Activated naive CD4-positive, alpha-beta T cell treated with anti-CD3 and anti-CD28 coated beads for 36 hours (primary cell): ENCODE results near the gene AGRP. TPM values are rescaled to one million over a fixed set of nuclear protein-coding genes. Genes with fewer than 3 reads are reported as not detected.
A peak's percentile ranks its signal among the peaks of the same experiment; 100 is the strongest.

Experiments used
- CTCF ChIA-PET: fragments of 350-600 bp; sonication (Branson Sonifier 250); formaldehyde crosslinking; loops from one replicate; lab custom pipeline; 2021; ENCODE audit warnings: antibody characterized with exemption; lab: Charles Lee
- DNase-seq: peaks from one replicate; pipeline ENCODE4 v3.0.0-alpha.2; 2020
- H3K27ac Mint-ChIP-seq: one replicate; pipeline ENCODE4 v1.8.0; 2021; ENCODE audit warnings: mild to moderate bottlenecking, mixed read lengths
- H3K27me3 Mint-ChIP-seq: one replicate; pipeline ENCODE4 v1.8.0; 2021; ENCODE audit warnings: low read depth, mixed read lengths
- H3K36me3 Mint-ChIP-seq: one replicate; pipeline ENCODE4 v1.8.0; 2021; ENCODE audit warnings: low read depth, mixed read lengths
- H3K4me1 Mint-ChIP-seq: one replicate; pipeline ENCODE4 v1.8.0; 2021; ENCODE audit warnings: low read depth, mixed read lengths
- H3K4me3 Mint-ChIP-seq: one replicate; pipeline ENCODE4 v1.8.0; 2021; ENCODE audit warnings: mild to moderate bottlenecking, moderate library complexity, mixed read lengths
- H3K9me3 Mint-ChIP-seq: one replicate; pipeline ENCODE4 v1.8.0; 2021; ENCODE audit warnings: mixed read lengths
- intact Hi-C: fragments of 100-400 bp; cut with micrococcal nuclease; formaldehyde crosslinking; loops from one replicate; pipeline ENCODE4 v1.15.1; 2023
- total RNA-seq, 2 experiments: library from RNA; stranded (reverse); gene quantifications; one replicate each; pipeline ENCODE4 v1.2.3, GENCODE V29; 2021

AGRP gene
- total RNA-seq, 2 experiments from 2014 or later: not detected

DNA sequence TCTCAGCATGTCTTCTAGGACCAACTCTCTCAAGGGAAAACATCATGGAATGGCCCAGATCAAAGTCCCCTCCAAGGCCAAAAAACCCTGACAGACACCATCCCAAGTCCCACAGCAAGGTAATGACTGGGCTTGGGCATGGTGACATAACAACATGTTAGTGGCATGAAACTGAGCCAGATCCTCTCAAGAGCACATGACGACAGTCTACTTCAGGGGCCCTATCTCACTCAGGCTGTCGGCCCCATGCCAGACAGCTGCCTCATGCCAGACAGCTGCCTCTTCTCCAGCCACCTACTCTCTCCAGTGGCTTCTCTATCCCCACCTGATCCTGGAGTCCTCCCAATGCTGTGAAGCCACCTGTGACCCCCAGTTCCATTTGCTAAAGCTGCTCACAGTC is 34.0 kb downstream of the AGRP start:
- no peak overlapping the region for H3K4me3 Mint-ChIP-seq
- H3K9me3 Mint-ChIP-seq: no peaks in the 10 kb centered on the region
- H3K27ac Mint-ChIP-seq: no peak overlapping the region
- CTCF ChIA-PET: interaction anchor here (0.7 to 4.2 kb wide), 4 partner anchors 11 to 32 kb away, joined by 3 to 60 read pairs (median 4); no protein-coding TSS in a partner anchor
- no peaks in the 10 kb centered on the region for H3K4me1 Mint-ChIP-seq
- intact Hi-C loops: loop anchor here (5.0 to 10.0 kb wide), 2 partner anchors 77 to 475 kb away; no protein-coding TSS in a partner anchor
- DNase-seq: no peak
- no peaks in the 10 kb centered on the region for H3K36me3 Mint-ChIP-seq
- H3K27me3 Mint-ChIP-seq: no peaks in the 10 kb centered on the region

DNA sequence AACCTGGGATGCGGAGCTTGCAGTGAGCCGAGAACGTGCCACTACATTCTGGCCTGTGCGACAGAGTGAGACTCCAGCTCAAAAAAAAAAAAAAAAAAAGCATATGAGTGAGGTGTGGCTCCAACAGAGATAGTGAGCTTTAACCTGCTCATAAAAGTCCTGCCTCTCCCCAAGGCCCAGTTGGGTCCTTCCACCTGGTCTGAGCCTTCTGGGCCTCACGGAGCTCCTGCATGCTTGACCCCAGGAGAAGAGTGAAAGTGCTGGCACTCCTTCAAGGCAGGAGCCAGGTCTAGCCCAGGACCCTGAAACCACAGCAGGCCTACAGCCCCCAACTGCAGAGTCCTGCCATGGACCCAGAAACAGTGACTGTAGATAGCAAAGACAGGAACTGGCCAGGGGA is 34.8 kb downstream of the AGRP start:
- no peak overlapping the region for H3K4me3 Mint-ChIP-seq
- H3K9me3 Mint-ChIP-seq: no peaks in the 10 kb centered on the region
- H3K27me3 Mint-ChIP-seq: no peaks in the 10 kb centered on the region
- intact Hi-C loops: loop anchor here (5.0 to 10.0 kb wide), 2 partner anchors 76 to 474 kb away; no protein-coding TSS in a partner anchor
- CTCF ChIA-PET: interaction anchor here (0.6 to 5.9 kb wide), 12 partner anchors 8 to 269 kb away, joined by 3 to 60 read pairs (median 6); partner anchors contain the start of gene ATP6V0D1
- no peaks in the 10 kb centered on the region for H3K36me3 Mint-ChIP-seq
- no peak for DNase-seq
- H3K27ac Mint-ChIP-seq: no peak overlapping the region
- no peaks in the 10 kb centered on the region for H3K4me1 Mint-ChIP-seq

DNA sequence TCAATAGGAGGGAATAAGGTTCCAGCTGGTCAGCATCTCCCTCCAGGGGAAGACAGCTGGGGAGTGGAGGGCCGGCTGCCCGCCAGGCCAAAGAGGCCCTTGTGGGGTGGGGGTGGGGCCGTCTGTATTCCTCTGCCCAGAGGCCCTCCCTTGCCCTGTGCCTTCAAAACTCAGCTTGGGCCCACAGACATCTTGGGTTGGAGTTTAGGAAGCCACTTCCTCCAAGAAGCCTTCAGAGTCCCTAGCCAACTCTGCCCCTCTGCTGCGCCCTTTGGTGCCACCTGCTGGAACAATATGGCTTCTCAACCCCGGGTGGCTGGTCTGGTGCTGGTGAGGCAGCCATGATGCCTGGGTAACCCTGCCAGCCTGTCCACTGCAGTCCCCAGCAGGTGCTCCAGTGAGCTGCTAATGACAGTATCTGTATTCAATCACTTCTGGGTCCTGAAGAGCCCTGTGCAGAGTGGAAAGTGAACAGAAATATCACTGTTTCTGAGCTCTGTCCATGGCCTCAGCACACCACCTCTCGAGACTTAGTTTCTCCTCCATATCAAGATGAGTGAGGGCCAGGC is 35.8 kb downstream of the AGRP start:
- intact Hi-C loops: loop anchor here (1.0 to 10.0 kb wide), 3 partner anchors 19 to 473 kb away; no protein-coding TSS in a partner anchor
- no peak overlapping the region for H3K4me3 Mint-ChIP-seq
- H3K27me3 Mint-ChIP-seq: no peaks in the 10 kb centered on the region
- H3K36me3 Mint-ChIP-seq: no peaks in the 10 kb centered on the region
- no peaks in the 10 kb centered on the region for H3K4me1 Mint-ChIP-seq
- CTCF ChIA-PET: interaction anchor here (0.6 to 5.9 kb wide), 25 partner anchors 9 to 270 kb away, joined by 3 to 60 read pairs (median 4); partner anchors contain the start of gene ATP6V0D1
- peak; percentile 90 for DNase-seq
- H3K9me3 Mint-ChIP-seq: no peaks in the 10 kb centered on the region
- H3K27ac Mint-ChIP-seq: no peak overlapping the region

DNA sequence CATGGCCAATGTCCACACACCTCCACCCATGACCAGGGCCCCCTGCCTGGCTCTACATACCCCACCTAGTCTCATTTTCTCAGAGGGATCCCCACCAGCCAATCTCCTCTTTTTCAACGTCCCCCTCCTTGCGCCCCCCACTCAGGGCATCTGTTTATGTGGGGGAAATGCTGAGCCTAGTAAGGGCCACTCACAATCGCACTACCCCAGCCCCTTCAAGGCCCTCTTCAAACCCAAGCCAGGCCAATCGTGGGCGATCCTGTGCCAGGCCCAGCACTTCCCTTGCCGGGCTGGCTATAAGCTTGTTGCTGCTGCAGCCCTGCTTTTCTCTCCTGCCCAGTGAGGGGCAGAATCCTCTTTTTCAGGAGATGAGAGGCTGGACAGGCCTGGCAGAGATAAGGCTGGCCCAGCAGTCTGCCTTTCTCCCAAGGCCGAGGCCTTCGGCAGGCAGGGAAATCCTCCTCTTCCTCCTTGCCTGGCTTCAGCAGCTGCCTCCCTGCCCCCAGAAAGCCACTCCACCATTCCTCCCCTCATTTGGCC is 36.3 kb downstream of the AGRP start:
- no peak overlapping the region for H3K27ac Mint-ChIP-seq
- CTCF ChIA-PET: interaction anchor here (0.5 to 5.9 kb wide), 19 partner anchors 8 to 270 kb away, joined by 3 to 60 read pairs (median 4); partner anchors contain the start of gene ATP6V0D1
- H3K4me3 Mint-ChIP-seq: no peak overlapping the region
- no peaks in the 10 kb centered on the region for H3K9me3 Mint-ChIP-seq
- no peaks in the 10 kb centered on the region for H3K27me3 Mint-ChIP-seq
- no peak for DNase-seq
- H3K4me1 Mint-ChIP-seq: no peaks in the 10 kb centered on the region
- H3K36me3 Mint-ChIP-seq: no peaks in the 10 kb centered on the region
- intact Hi-C loops: loop anchor here (1.0 to 10.0 kb wide), 3 partner anchors 19 to 472 kb away; no protein-coding TSS in a partner anchor

DNA sequence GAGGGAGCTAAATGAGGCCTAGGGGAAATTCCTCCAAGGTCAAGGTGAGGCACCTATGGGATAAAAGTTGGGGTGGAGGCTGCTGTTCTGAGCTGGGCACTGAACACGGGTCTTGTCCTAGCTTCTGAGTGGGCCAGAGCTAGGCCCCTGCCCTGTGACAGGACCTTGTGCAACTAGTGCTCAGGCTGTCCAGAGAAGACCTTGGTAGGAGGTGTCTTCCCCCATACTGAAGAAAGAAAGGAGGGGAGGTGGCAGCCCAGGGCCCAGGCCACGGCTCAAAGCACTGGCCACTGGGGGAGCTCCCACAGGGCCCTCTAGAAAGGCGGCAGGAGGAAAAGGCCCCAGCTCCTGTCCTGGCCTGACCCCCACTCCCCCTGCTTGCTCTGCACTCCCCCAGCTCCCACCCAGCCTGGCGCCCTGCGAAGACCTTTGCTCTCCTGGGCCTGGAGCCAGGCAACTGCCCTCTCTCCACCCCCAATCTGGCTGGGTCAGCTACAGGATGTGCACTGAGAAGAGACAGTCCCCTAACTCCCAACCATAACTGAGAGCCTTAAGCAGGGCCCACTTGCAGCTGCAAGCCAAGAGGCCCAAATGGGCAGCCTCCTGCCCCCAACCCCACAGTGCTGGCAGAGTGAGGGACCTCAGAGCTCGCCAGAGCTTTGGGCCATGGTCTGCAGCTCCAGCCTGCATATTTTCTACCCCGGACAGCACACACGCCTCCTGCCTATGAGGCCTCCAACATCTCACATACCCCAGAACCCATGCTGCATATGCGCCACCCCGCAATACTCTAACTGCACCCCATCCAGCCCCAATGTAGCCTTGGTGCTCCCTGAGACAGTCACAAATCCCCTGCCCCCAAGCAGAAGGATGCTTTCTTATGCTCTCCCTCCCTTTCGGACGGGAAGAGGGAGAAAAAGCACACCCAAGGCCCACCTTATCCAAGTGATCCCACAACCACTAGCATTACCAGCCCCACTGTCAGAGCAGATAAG is 37.1 kb downstream of the AGRP start:
- Mint-ChIP-seq H3K27ac (no peak overlapping the region), H3K36me3 (no peaks in the 10 kb centered on the region), H3K4me3 (no peak overlapping the region), H3K27me3 (no peaks in the 10 kb centered on the region), H3K4me1 (no peaks in the 10 kb centered on the region), H3K9me3 (no peaks in the 10 kb centered on the region)
- CTCF ChIA-PET: interaction anchor here (0.5 to 5.9 kb wide), 16 partner anchors 9 to 194 kb away, joined by 3 to 60 read pairs (median 4); partner anchors contain the start of gene ATP6V0D1
- intact Hi-C loops: loop anchor here (5.0 to 10.0 kb wide), 2 partner anchors 74 to 471 kb away; no protein-coding TSS in a partner anchor
- no peak for DNase-seq

DNA sequence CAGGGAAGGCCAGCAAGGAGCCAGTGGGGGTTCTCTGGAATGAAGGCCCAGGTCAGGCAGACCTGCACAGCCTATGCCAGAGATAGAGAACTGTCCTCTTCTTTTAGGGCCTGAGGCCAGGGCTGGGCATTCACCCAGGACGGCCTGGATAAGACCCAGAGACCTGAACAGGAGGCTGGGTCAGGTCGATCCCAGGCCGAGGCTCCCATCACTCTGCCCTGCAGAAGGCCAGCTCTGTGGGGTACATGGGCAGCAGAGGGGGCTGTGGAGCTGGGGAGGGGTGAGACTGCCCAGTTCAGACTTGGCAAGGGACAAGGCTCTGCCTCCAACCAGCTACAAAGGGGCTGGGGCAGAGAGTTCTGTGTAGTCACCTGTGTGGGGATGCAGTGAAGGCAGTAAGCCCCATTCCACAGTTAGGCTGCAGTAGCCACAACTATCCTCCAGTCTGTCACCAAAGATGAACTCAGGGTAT is 37.9 kb downstream of the AGRP start:
- no peak overlapping the region for H3K27ac Mint-ChIP-seq
- CTCF ChIA-PET: interaction anchor here (1.2 to 5.9 kb wide), 10 partner anchors 9 to 182 kb away, joined by 3 to 60 read pairs (median 6); no protein-coding TSS in a partner anchor
- H3K4me1 Mint-ChIP-seq: no peaks in the 10 kb centered on the region
- intact Hi-C loops: loop anchor here (5.0 to 10.0 kb wide), 2 partner anchors 73 to 471 kb away; no protein-coding TSS in a partner anchor
- no peaks in the 10 kb centered on the region for H3K9me3 Mint-ChIP-seq
- no peak for DNase-seq
- no peaks in the 10 kb centered on the region for H3K36me3 Mint-ChIP-seq
- no peak overlapping the region for H3K4me3 Mint-ChIP-seq
- H3K27me3 Mint-ChIP-seq: no peaks in the 10 kb centered on the region

DNA sequence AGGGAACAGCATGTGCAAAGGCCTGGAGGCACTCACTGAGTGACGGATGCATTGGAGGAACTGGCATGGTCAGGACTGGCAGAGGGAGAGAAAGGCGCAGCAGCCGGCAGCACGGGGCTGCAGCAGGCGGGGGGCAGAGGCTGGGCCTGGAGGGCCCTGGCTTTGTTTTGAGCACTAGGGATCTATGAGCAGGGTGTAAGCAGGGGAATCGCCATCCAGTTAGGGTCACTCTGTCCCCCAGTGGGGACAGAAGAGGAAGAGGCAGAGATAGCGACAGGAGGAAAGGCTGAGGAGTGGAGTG is 38.3 kb downstream of the AGRP start:
- CTCF ChIA-PET: interaction anchor here (0.5 to 5.9 kb wide), 6 partner anchors 11 to 297 kb away, joined by 3 to 37 read pairs (median 6); no protein-coding TSS in a partner anchor
- H3K4me1 Mint-ChIP-seq: no peaks in the 10 kb centered on the region
- DNase-seq: no peak
- H3K36me3 Mint-ChIP-seq: no peaks in the 10 kb centered on the region
- no peak overlapping the region for H3K4me3 Mint-ChIP-seq
- intact Hi-C loops: loop anchor here (5.0 to 10.0 kb wide), 2 partner anchors 73 to 470 kb away; no protein-coding TSS in a partner anchor
- H3K27ac Mint-ChIP-seq: no peak overlapping the region
- H3K9me3 Mint-ChIP-seq: no peaks in the 10 kb centered on the region
- no peaks in the 10 kb centered on the region for H3K27me3 Mint-ChIP-seq

DNA sequence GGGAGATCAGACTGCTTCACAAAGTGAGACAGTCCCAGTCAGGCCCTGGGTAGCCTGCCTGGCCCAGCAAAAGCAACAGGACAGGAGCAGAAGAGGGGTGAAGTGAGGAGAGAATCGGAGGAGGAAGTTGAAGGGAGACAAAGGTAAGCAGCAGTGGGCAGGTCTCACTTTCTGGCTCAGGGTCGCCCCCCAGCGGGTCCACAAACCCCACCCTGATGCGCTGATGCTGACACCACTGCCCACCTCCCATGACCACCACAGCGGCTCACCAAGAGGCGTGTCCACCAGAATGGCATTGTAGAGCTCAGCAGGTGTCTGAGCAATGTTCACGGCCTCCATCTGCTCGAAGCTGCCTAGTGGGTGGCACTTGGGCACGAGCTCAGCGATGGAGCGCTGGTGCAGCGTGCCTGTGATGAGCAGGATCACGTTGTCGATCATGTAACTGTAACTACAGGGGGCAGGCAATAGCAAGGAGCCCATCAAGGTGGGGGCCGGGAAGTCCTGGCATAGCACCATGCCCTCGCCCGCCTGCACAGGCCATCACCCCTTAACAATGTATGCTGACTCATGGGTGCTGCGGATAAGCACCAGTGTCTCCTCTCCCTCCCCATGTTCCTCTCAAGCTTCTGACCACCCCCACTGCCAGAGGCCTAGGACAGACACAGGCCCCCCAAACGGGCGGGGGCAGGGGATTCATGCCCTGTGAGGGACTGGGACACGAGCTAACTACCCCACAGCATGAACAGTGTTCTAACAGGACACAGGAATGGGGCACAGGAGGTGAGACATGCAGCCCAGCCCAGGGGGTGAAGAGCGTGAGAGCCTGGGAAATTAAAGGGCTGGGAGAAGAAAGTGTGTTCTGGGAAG is 38.9 kb downstream of the AGRP start:
- Mint-ChIP-seq H3K27ac (no peak overlapping the region), H3K9me3 (no peaks in the 10 kb centered on the region), H3K27me3 (no peaks in the 10 kb centered on the region), H3K4me3 (no peak overlapping the region), H3K4me1 (no peaks in the 10 kb centered on the region), H3K36me3 (no peaks in the 10 kb centered on the region)
- intact Hi-C loops: loop anchor here (5.0 to 10.0 kb wide), 2 partner anchors 72 to 470 kb away; no protein-coding TSS in a partner anchor
- CTCF ChIA-PET: interaction anchor here (0.5 to 5.9 kb wide), 8 partner anchors 8 to 297 kb away, joined by 3 to 37 read pairs (median 4); partner anchors contain the start of gene ZDHHC1
- no peak for DNase-seq

DNA sequence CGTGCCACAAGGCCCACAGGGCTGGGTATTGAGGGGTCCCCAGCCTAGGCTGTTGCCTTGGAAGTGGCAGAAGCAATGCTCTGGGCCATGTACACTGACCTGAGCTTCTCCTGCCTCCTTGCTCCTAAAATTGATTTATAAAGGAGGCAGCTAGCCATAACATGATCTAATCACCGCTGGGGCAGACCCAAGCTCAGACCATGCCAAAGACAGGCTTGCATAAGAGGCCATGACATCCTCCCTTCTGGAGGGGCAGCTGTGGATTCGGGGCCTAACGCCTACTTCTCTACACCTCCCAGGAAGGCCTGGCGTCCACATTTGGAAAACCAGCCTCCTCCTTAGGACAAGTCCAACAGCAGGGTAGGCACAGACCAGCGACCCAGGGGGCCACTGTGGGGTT is 40.1 kb downstream of the AGRP start:
- DNase-seq: no peak
- intact Hi-C loops: loop anchor here (10.0 kb wide), 1 partner anchor 468 kb away; no protein-coding TSS in a partner anchor
- H3K27me3 Mint-ChIP-seq: no peaks in the 10 kb centered on the region
- CTCF ChIA-PET: interaction anchor here (0.6 to 5.9 kb wide), 7 partner anchors 21 to 288 kb away, joined by 3 to 37 read pairs (median 3); partner anchors contain the start of gene ZDHHC1
- no peaks in the 10 kb centered on the region for H3K4me1 Mint-ChIP-seq
- H3K36me3 Mint-ChIP-seq: peaks cover 5% of the 10 kb centered on the region
- H3K27ac Mint-ChIP-seq: no peak overlapping the region
- H3K4me3 Mint-ChIP-seq: no peak overlapping the region
- no peaks in the 10 kb centered on the region for H3K9me3 Mint-ChIP-seq

DNA sequence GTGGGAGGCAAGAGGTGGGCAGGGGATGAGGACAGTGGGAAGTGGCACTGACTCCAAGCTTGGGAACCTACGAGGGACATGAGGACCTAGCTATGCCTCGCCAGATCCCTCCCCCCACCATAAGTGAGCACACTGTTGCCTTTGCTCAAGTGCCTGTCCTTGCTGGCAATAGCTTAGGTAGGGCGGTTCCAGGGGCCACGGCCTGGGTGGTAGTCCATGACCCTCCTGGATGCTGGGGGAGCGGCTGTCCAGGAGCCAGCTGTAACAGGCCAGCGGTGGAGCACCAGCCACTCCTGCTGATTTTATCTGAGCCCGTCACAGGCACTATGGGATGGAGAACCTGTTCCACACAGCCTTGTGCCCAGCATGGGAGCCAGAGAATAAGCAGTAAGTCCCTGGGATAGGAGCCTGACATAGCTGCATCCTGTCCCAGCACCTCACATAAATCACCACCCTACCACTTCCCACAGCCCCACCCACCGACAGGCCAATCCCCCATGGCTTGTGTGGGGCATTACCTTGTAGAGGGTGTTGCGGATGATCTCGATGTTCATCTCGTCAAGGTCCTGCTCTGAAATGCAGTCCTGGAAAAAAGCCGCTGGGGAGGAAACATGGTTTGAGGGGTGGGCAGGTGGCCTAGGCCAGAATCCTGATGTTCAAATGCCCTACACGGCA is 40.6 kb downstream of the AGRP start:
- H3K36me3 Mint-ChIP-seq: peaks cover 5% of the 10 kb centered on the region
- H3K4me3 Mint-ChIP-seq: no peak overlapping the region
- intact Hi-C loops: loop anchor here (10.0 kb wide), 1 partner anchor 468 kb away; no protein-coding TSS in a partner anchor
- no peaks in the 10 kb centered on the region for H3K9me3 Mint-ChIP-seq
- H3K4me1 Mint-ChIP-seq: no peaks in the 10 kb centered on the region
- CTCF ChIA-PET: interaction anchor here (0.6 to 0.8 kb wide), 6 partner anchors 23 to 95 kb away, joined by 3 to 6 read pairs (median 3); no protein-coding TSS in a partner anchor
- no peak overlapping the region for H3K27ac Mint-ChIP-seq
- DNase-seq: no peak
- H3K27me3 Mint-ChIP-seq: no peaks in the 10 kb centered on the region
